HFF-Myc (cell line): ENCODE data around the gene CHRNA5.
"Not testable (repeated sequence)": the region's sequence is repeated elsewhere in the genome, so short reads cannot be mapped to it uniquely, and the experiment has no call there.

Experiments used
- DNase-seq: peaks from one replicate; pipeline ENCODE4 v3.0.0-alpha.2; 2011; ENCODE audit warnings: low read depth; ENCODE audit errors: extremely low read depth
- H3K4me3 ChIP-seq: replicated peaks from 2 replicates; pipeline ENCODE4 v1.5.1; 2011; ENCODE audit warnings: low read depth, mild to moderate bottlenecking, control low read depth, low read length
- CTCF ChIP-seq: IDR thresholded peaks from 2 replicates; pipeline ENCODE4 v1.5.1; 2012; ENCODE audit warnings: mild to moderate bottlenecking, low read depth, low read length, control low read depth; ENCODE audit errors: missing control alignments

CHRNA5 gene

GRCh38 chr15:78565097-78565950 is at the start of gene CHRNA5:
Gene CHRNA5, plus strand, starts transcription at chr15:78565520. Its CDS starts 200 bp downstream, at chr15:78565720.
- peak; percentile 66 for DNase-seq
- no peak for TF ChIP-seq CTCF
- H3K4me3 ChIP-seq: peak within 1 kb of the TSS; percentile 81

- not testable (repeated sequence) for H3K4me3 ChIP-seq, DNase-seq
Measured at GRCh38 chr15:78520035-78520434, 45.3 kb upstream of the CHRNA5 start.

GRCh38 chr15:78524230-78524629 is 41.1 kb upstream of the CHRNA5 start:
- TF ChIP-seq CTCF: no peak
- H3K4me3 ChIP-seq: no peak overlapping the region
- no peak for DNase-seq

- H3K4me3 ChIP-seq: no peak overlapping the region
- no peak for DNase-seq
- no peak for TF ChIP-seq CTCF
Measured at GRCh38 chr15:78527325-78527724, 38.0 kb upstream of the CHRNA5 start.

- no peak for DNase-seq
Measured at GRCh38 chr15:78533331-78533730, 32.0 kb upstream of the CHRNA5 start.

GRCh38 chr15:78536134-78536533 is 29.2 kb upstream of the CHRNA5 start:
- TF ChIP-seq CTCF: no peak
- no peak for DNase-seq
- H3K4me3 ChIP-seq: no peak overlapping the region

More at GRCh38 chr15:78533331-78533730, 32.0 kb upstream of the CHRNA5 start:
- no peak for TF ChIP-seq CTCF
- no peak overlapping the region for H3K4me3 ChIP-seq

- DNase-seq: no peak
- no peak overlapping the region for H3K4me3 ChIP-seq
- no peak for TF ChIP-seq CTCF
Measured at GRCh38 chr15:78537266-78537905, 27.9 kb upstream of the CHRNA5 start.
